HepG2 (cell line): Measurements from ENCODE around the gene RBM22. TPM values are rescaled to one million over a fixed set of nuclear protein-coding genes. Genes with fewer than 3 reads are reported as not detected.

ENCODE experiments used
- ATAC-seq: fragments of 200-7000 bp; cut with Tn5 transposase; 3 replicates; pipeline ENCODE4 v1.9.1; 2020; ENCODE audit warnings: mild to moderate bottlenecking, moderate library complexity
- BruUV-seq: library from RNA; stranded (reverse); fragments of 400-500 nt; replicated peaks from 2 replicates; lab custom pipeline; 2021; lab: Mats Ljungman, UMichigan
- CTCF ChIA-PET: fragments of 300-600 bp; formaldehyde crosslinking; extraction: SDS; loops from one replicate; lab custom pipeline; 2021; ENCODE audit warnings: low total read pairs, inconsistent platforms, low intra/inter-chr PET ratio; lab: Yijun Ruan, JAX
- POLR2A ChIA-PET: fragments of 350-600 bp; sonication (Branson Sonifier 250); formaldehyde crosslinking; loops from one replicate; lab custom pipeline; 2020; ENCODE audit warnings: antibody characterized with exemption, inconsistent platforms; lab: Yijun Ruan, JAX
- DNase-seq: peaks from one replicate; pipeline ENCODE4 v3.0.0-alpha.2; 2015; ENCODE audit warnings: low spot score
- FAIRE-seq: peaks from 3 replicates; lab custom pipeline; 2011; peaks lifted over from hg19 to GRCh38; lab: Jason Lieb, UNC
- H2AFZ ChIP-seq: one replicate; pipeline ENCODE4 v1.6.1; 2011; ENCODE audit warnings: low read length, inconsistent platforms
- H3K27ac ChIP-seq: fragments of 300-600 bp; 3 replicates; pipeline ENCODE4 v1.8.0; 2011; ENCODE audit warnings: mixed run types, mild to moderate bottlenecking, mixed read lengths, low read length, inconsistent platforms; ENCODE audit not compliant: insufficient read depth; ENCODE audit errors: extremely low read length
- H3K27me3 ChIP-seq, 2 experiments: fragments of 200-600 bp in 1 of 2; 2 replicates in 1 of 2; 3 replicates in 1 of 2; pipeline versions ENCODE4 v1.6.0 to v1.8.0; 2011; ENCODE audit warnings: low read length in 2 of 2, mild to moderate bottlenecking in 2 of 2, moderate library complexity in 2 of 2, inconsistent platforms in 1 of 2; ENCODE audit not compliant: insufficient read depth in 2 of 2, control insufficient read depth in 1 of 2
- H3K36me3 ChIP-seq, 2 experiments: fragments of 200-600 bp in 1 of 2; replicated peaks in 1 of 2; 2 replicates in 1 of 2; 3 replicates in 1 of 2; pipeline versions ENCODE4 v1.5.1 to v1.8.0; 2011; ENCODE audit warnings: low read length in 2 of 2, inconsistent platforms in 1 of 2; ENCODE audit not compliant: insufficient read depth in 2 of 2, control insufficient read depth in 1 of 2
- H3K4me1 ChIP-seq: 2 replicates; pipeline ENCODE4 v1.5.1; 2012; ENCODE audit warnings: low read length, inconsistent platforms; ENCODE audit not compliant: insufficient read depth
- H3K4me2 ChIP-seq: 2 replicates; pipeline ENCODE4 v1.6.0; 2011; ENCODE audit warnings: low read depth, low read length, inconsistent platforms
- H3K4me3 ChIP-seq, 3 experiments: fragments of 200-600 bp in 1 of 3; sonication (generic), shearing (Covaris generic) in 1 of 3; replicated peaks in 1 of 3; 2 replicates each; pipeline ENCODE4 v1.5.1; 2011 to 2016; ENCODE audit warnings: low read length in 3 of 3, inconsistent platforms in 2 of 3, low read depth in 2 of 3, mild to moderate bottlenecking in 2 of 3, control low read depth in 1 of 3, mixed read lengths in 1 of 3; ENCODE audit not compliant: insufficient read depth in 1 of 3
- H3K79me2 ChIP-seq: one replicate; pipeline ENCODE4 v1.6.1; 2011; ENCODE audit warnings: low read length, inconsistent platforms; ENCODE audit not compliant: insufficient read depth
- H3K9ac ChIP-seq: 2 replicates; pipeline ENCODE4 v1.6.0; 2011; ENCODE audit warnings: mild to moderate bottlenecking, low read depth, low read length, inconsistent platforms; ENCODE audit not compliant: insufficient read depth
- H3K9me3 ChIP-seq: 2 replicates; pipeline ENCODE4 v1.5.1; 2012; ENCODE audit warnings: mild to moderate bottlenecking, low read length
- H4K20me1 ChIP-seq: 2 replicates; pipeline ENCODE4 v1.6.0; 2011; ENCODE audit warnings: inconsistent platforms, mild to moderate bottlenecking, low read length, moderate library complexity; ENCODE audit not compliant: insufficient read depth
- BCLAF1 ChIP-seq: fragments of 450-650 bp; IDR thresholded peaks from 2 replicates; pipeline ENCODE4 v1.6.1; 2017; ENCODE audit warnings: mild to moderate bottlenecking
- SCMH1 ChIP-seq: sonication (generic); formaldehyde crosslinking; IDR thresholded peaks from 2 replicates; pipeline ENCODE4 v1.9.0; 2021; ENCODE audit warnings: missing genetic modification reagents, mild to moderate bottlenecking, borderline replicate concordance
- TFDP2 ChIP-seq: sonication (generic); formaldehyde crosslinking; IDR thresholded peaks from 2 replicates; pipeline ENCODE4 v1.4.0; 2020; ENCODE audit warnings: missing genetic modification reagents
- ZNF775 ChIP-seq: sonication (generic); formaldehyde crosslinking; IDR thresholded peaks from 2 replicates; pipeline ENCODE4 v1.4.0; 2020; ENCODE audit warnings: missing genetic modification reagents, mild to moderate bottlenecking, moderate library complexity, borderline replicate concordance
- WGBS: methylation state at CpG from one replicate; pipeline ENCODE4 v1.1.6; 2017; ENCODE audit warnings: low lambda C conversion rate; 5-methylcytosine and 5-hydroxymethylcytosine counted together
- in situ Hi-C: cut with HindIII; loops from 2 replicates; pipeline ENCODE4 v1.10.0; 2017; ENCODE audit warnings: low pct_unique_long_range_greater_than_20kb; ENCODE audit not compliant: extremely low pct_ligation_motif_present
- intact Hi-C: fragments of 100-400 bp; cut with micrococcal nuclease; formaldehyde crosslinking; loops from one replicate; pipeline ENCODE4 v1.10.0; 2022; ENCODE audit not compliant: unreplicated experiment
- polyA plus RNA-seq, 8 experiments: library from polyadenylated mRNA; depleted of rRNA in 3 of 8; stranded (reverse) in 7 of 8; unstranded in 1 of 8; fragments of >200 nt; fragmentation: Illumina TruSeq in 4 of 8; extraction: Trizol in 4 of 8; gene quantifications; 2 replicates each; pipeline versions ENCODE4 v1.2.1 to v1.2.3, GENCODE V29; 2011 to 2016; ENCODE audit warnings: low read depth in 4 of 8, missing spikeins in 1 of 8, mixed read lengths in 1 of 8; ENCODE audit not compliant: insufficient read depth in 1 of 8
- total RNA-seq, 5 experiments: library from RNA; depleted of rRNA; stranded (reverse); fragments of >200 nt; fragmentation: Illumina TruSeq; extraction: Trizol; gene quantifications; 2 replicates each; pipeline ENCODE4 v1.2.3, GENCODE V29; 2016; ENCODE audit warnings: low read depth in 1 of 5
- TF ChIP-seq, protein P1 (sequence below): sonication (generic); formaldehyde crosslinking; IDR thresholded peaks from 2 replicates; pipeline ENCODE4 v1.4.0; 2020; ENCODE audit warnings: missing genetic modification reagents

RBM22 gene
- total and polyA plus RNA-seq, 2 of the 13 experiments (the other 11 are each of a cell fraction or from before 2014, with no cell fraction given) = 28.3 to 35.0 TPM

DNA sequence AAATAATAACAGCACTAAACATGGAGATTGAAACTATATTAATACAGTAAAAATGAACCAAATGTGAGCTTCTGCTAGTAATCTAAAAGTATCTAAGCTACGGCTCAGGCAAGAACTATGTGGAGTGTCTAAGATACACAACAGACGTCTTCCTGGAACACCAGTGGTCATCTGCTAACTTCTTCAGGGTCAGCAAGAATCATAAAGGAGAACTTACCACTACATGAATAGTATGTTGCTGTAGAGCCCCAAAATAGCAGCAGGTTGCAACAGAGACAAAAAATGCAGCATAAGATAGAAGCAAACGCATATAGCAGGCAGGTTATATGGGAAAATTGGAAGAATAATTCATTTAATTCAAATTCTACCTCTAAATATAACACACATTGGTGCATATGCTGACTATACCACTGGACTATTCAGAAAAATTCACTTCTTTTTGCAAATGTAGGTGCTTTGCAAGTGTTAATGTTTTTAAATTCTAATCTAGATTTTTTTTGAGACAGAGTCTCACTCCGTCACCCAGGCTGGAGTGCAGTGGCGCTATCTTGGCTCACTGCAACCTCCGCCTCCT, 30.9 kb upstream of the RBM22 start:
- FAIRE-seq (no peak), ATAC-seq (no peak), DNase-seq (no peak)
- H3K9me3 ChIP-seq = no peaks in the 10 kb centered on the region; the same call in 1 of the 2 replicates
- TF ChIP-seq SCMH1 (CRISPR knock-in tag) (no peak), ZNF775 (CRISPR knock-in tag) (no peak), BCLAF1 (no peak), TFDP2 (CRISPR knock-in tag) (no peak)
- TF ChIP-seq, protein P1, sequence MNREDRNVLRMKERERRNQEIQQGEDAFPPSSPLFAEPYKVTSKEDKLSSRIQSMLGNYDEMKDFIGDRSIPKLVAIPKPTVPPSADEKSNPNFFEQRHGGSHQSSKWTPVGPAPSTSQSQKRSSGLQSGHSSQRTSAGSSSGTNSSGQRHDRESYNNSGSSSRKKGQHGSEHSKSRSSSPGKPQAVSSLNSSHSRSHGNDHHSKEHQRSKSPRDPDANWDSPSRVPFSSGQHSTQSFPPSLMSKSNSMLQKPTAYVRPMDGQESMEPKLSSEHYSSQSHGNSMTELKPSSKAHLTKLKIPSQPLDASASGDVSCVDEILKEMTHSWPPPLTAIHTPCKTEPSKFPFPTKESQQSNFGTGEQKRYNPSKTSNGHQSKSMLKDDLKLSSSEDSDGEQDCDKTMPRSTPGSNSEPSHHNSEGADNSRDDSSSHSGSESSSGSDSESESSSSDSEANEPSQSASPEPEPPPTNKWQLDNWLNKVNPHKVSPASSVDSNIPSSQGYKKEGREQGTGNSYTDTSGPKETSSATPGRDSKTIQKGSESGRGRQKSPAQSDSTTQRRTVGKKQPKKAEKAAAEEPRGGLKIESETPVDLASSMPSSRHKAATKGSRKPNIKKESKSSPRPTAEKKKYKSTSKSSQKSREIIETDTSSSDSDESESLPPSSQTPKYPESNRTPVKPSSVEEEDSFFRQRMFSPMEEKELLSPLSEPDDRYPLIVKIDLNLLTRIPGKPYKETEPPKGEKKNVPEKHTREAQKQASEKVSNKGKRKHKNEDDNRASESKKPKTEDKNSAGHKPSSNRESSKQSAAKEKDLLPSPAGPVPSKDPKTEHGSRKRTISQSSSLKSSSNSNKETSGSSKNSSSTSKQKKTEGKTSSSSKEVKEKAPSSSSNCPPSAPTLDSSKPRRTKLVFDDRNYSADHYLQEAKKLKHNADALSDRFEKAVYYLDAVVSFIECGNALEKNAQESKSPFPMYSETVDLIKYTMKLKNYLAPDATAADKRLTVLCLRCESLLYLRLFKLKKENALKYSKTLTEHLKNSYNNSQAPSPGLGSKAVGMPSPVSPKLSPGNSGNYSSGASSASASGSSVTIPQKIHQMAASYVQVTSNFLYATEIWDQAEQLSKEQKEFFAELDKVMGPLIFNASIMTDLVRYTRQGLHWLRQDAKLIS (CRISPR knock-in tag) = no peak
- intact Hi-C loops = no loop called here
- in situ Hi-C loops = no loop called here
- H3K4me2 ChIP-seq = no peak overlapping the region
- H3K79me2 ChIP-seq = peaks cover 13% of the 10 kb centered on the region
- no peaks in the 10 kb centered on the region for H3K4me1 ChIP-seq
- H2AFZ ChIP-seq = no peak overlapping the region
- no TSS peak for BruUV-seq
- peaks cover 6 to 64% of the 10 kb centered on the region in 2 experiments for H3K36me3 ChIP-seq
- no peaks in the 10 kb centered on the region for H3K27me3 ChIP-seq
- no peak overlapping the region for H3K4me3 ChIP-seq
- no peaks in the 10 kb centered on the region for H4K20me1 ChIP-seq
- ChIA-PET POLR2A (no interaction called here), CTCF (no interaction called here)
- H3K9ac ChIP-seq = no peak overlapping the region
- WGBS = over 99% methylated on average over 6 of the region's 6 CpGs
- H3K27ac ChIP-seq = no peak overlapping the region
